Forelimb muscle (tissue), 1 donor: ENCODE data around the gene EXOC3L1. TPM values are rescaled to one million over a fixed set of nuclear protein-coding genes. Genes with fewer than 3 reads are reported as not detected.

Experiments
- DNase-seq: peaks from one replicate; pipeline ENCODE4 v3.0.0-alpha.2; 2013; ENCODE audit warnings: low read depth
- polyA plus RNA-seq: library from polyadenylated mRNA; unstranded; fragments of 120-200 nt; gene quantifications from one replicate; pipeline ENCODE4 v1.2.1, GENCODE V29; 2013; ENCODE audit not compliant: insufficient read length

The EXOC3L1 gene
- polyA plus RNA-seq, 1 donor: 12.9 TPM

- DNase-seq: no peak
Observed at GRCh38 chr16:67180166-67180565, 9.8 kb downstream of the EXOC3L1 start.

- DNase-seq: no peak
Observed at GRCh38 chr16:67179421-67180080, 10.4 kb downstream of the EXOC3L1 start.

- no peak for DNase-seq
Observed at GRCh38 chr16:67177743-67178699, 11.9 kb downstream of the EXOC3L1 start.

GRCh38 chr16:67176662-67177061 lies 13.3 kb downstream of the EXOC3L1 start:
- no peak for DNase-seq

DNA sequence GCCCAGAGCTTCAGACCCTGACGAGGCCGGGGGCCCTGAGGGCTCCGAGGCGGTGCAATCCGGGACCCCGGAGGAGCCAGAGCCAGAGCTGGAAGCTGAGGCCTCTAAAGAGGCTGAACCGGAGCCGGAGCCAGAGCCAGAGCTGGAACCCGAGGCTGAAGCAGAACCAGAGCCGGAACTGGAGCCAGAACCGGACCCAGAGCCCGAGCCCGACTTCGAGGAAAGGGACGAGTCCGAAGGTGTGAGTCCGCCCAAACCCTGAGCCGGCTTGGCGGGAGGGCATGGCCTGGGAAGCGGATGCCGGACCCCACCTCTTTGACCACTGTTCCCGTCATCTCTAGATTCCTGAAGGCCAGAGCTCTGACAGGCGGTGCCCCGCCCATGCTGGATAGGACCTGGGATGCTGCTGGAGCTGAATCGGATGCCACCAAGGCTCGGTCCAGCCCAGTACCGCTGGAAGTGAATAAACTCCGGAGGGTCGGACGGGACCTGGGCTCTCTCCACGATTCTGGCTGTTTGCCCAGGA lies 15.2 kb downstream of the EXOC3L1 start:
- no peak for DNase-seq

- no peak for DNase-seq
Observed at GRCh38 chr16:67173808-67174705, 15.9 kb downstream of the EXOC3L1 start.

DNA sequence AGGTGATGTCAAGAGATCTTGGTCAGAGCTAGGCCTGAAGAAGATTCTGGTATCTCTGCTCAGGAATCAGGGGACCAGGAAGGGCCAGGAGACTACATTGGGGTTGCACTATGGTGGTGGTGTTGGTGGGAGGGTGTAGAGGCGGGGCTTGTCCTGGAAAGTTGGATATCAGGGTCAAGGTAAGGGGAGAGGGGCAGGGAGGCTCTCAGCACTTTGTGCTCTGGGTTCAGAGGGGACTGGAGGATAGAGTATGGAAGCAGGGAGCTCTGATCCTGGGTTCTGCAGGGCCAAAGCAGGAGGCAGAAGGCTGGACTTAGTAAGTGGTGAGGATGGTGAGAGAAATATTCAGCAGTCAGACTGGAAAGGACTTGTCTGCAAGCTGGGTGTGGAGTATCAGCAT lies 16.6 kb downstream of the EXOC3L1 start:
- DNase-seq: no peak

GRCh38 chr16:67170949-67171649 lies 18.8 kb downstream of the EXOC3L1 start:
- DNase-seq: no peak

- DNase-seq: no peak
Observed at GRCh38 chr16:67170168-67170948, 19.6 kb downstream of the EXOC3L1 start, which contains the start of gene NOL3. Gene NOL3 (plus strand): TSS chr16:67170538.

DNA sequence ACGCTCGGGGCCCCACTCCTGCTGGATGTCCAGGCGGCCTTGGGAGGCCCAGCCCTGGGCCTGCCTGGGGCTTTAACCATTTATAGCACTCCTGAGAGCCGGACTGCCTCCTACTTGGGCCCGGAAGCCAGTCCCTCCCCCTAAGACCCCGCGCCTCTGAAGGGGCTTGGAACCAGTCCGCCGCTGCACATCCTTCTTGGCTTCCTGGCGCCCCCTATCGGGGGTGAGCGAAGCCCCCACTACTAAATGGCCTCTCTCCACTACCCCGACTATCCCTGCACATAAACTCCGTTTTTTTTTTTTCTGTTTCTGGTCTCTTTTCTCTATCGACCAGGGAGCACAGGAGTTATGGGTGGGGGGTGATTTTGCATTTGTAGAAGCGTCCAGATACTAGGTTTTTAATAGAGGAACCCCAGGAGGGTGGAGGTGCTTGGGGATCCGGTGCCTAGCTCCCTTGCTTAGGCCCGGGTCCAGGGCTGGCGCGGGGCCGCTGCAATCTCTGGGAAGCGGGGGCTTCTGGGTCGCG lies 20.2 kb downstream of the EXOC3L1 start:
- no peak for DNase-seq

DNA sequence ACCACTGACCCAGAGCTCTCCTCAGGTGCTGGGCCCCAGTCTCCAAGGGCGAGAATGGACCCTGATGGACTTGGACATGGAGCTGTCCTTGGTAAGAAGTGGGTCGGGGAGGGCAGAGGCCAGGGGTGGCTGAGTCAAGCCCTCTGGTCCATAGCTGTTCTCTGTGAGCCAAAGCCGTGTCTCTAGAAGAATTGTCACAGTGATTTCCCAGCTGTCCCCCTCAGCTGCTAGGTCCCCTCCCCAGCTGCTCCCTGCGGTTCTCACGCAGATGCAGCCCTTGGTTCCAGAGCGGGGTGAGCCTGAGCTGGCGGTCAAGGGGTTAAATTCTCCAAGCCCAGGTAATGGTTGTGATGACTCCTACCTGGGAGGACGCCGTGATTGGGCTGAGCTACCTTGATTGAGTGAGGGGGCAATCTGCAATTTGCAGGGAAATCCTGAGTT lies 20.9 kb downstream of the EXOC3L1 start:
- DNase-seq: no peak

DNA sequence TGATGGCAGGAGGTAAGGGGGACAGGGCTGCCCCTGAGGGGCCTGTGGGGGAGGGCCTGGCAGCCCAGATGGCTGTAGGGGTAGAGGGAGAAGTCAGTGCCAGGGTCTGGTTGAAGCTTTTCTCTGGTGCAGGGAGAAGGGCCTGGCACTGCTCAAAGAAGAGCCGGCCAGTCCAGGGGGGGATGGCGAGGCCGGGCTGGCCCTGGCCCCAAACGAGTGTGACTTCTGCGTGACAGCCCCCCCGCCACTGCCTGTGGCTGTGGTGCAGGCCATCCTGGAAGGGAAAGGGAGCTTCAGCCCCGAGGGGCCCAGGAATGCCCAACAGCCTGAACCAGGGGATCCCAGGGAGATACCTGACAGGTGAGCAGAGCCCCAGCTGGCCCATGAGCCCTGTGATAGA lies 22.3 kb downstream of the EXOC3L1 start:
- DNase-seq: no peak

- no peak for DNase-seq
Observed at GRCh38 chr16:67166598-67167168, 23.3 kb downstream of the EXOC3L1 start.

DNA sequence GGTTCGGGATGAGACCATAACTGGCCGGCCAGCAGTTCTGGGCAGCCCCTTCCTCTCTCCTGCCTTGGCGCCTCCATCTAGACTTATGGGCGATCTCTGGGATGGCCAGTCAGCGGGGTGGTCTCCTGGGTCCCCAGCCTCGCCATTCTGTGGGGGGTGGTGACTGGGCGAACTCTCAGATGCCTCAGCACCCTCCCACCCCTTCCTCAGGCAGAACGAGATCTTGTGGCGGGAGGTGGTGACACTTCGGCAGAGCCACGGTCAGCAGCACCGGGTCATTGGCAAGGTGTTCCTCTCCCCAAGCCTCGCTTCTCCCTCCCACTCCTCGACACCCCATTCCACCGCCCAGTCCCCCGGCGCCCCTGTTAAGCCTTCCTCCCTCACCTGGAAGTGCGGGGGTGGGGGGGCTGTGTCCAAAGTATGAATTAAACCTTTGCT lies 23.8 kb downstream of the EXOC3L1 start:
- DNase-seq: no peak

DNA sequence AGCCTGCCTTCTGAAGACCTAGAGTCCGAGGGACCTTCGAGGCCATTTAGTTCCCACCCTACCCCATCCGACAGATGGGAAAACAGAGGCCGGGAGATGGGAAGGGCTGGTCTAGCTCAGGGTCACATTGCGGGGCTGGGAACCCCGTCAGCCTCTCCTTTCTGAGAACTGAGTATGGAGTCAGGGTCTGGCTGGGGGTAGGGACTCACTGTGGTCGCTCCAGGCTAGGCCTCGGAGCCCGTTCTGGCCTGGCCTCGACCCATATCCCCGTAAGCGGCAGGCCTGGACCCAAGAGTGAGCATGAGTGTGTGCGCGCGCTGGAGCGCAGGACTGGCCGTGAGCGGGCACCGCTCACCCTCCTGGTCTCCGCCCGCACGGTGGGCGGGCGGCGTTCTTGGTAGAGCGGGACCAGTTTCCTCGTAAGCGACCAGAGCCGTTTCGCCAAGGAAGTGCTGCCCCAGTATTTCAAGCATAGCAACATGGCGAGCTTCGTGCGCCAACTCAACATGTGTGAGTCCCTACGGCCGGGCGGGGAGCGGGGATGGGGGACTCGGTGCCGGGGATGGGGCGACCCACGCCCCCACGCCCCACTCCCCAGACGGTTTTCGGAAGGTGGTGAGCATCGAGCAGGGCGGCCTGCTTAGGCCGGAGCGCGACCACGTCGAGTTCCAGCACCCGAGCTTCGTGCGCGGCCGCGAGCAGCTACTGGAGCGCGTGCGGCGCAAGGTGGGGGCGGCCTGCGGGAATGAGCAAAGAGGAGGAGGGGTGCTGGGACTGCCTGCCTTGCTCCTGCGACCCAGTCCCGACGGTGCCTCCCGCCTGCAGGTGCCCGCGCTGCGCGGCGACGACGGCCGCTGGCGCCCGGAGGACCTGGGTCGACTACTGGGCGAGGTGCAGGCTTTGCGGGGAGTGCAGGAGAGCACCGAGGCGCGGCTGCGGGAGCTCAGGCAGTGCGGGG lies 24.5 kb downstream of the EXOC3L1 start:
- no peak for DNase-seq

DNA sequence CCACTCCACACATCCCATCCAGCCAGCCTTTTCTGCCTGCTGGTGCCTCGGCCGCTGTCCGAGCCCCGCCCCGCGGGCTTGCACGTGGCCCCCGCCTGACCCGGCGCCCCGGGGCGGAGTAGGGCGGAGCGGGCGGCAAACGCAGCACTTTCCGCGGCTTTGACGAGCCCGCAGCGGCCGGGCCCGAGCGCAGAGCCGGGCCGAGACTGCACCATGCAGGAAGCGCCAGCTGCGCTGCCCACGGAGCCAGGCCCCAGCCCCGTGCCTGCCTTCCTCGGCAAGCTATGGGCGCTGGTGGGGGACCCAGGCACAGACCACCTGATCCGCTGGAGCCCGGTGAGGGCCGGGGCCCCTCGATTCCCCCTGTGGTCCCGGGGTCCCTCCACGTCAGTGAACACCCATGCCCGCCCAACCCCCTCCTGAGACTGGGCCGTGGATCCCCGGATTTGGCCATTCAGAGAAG lies 25.3 kb downstream of the EXOC3L1 start, which contains the start of gene HSF4:
Gene HSF4 (plus strand): TSS at position 147 of the 463 bp plus-strand sequence. CDS start 67 bp downstream, at position 214.
- DNase-seq: no peak

GRCh38 chr16:67163999-67164558 lies 25.9 kb downstream of the EXOC3L1 start:
- no peak for DNase-seq
